GM12878 (cell line): ENCODE measurements around the gene TCF7L2. TPM values are rescaled to one million over a fixed set of nuclear protein-coding genes. Genes with fewer than 3 reads are reported as not detected.

Experiments used
- ATAC-seq: fragments of 200-7000 bp; cut with Tn5 transposase; 3 replicates; pipeline ENCODE4 v1.9.1; 2020; ENCODE audit warnings: mild to moderate bottlenecking, moderate library complexity
- BruUV-seq: library from RNA; stranded (reverse); fragments of 400-500 nt; replicated peaks from 2 replicates; lab custom pipeline; 2021; lab: Mats Ljungman, UMichigan
- CTCF ChIA-PET: fragments of 300-600 bp; sonication (Branson Sonifier 250); formaldehyde crosslinking; extraction: SDS; loops from one replicate; lab custom pipeline; 2021; ENCODE audit warnings: inconsistent platforms; lab: Yijun Ruan, JAX
- POLR2A ChIA-PET: fragments of 350-600 bp; formaldehyde crosslinking; extraction: SDS; loops from one replicate; lab custom pipeline; 2021; ENCODE audit warnings: inconsistent platforms; lab: Charles Lee
- RAD21 ChIA-PET: fragments of 300-600 bp; sonication (Branson Sonifier 250); formaldehyde crosslinking; loops from one replicate; lab custom pipeline; 2023; ENCODE audit warnings: antibody characterized with exemption; ENCODE audit not compliant: unreplicated experiment; lab: Charles Lee
- SMC1A ChIA-PET: fragments of 300-600 bp; sonication (Branson Sonifier 250); formaldehyde crosslinking; loops from one replicate; lab custom pipeline; 2023; ENCODE audit not compliant: unreplicated experiment, uncharacterized antibody; lab: Charles Lee
- DNase-seq: peaks from one replicate; pipeline ENCODE4 v3.0.0-alpha.2; 2011; ENCODE audit warnings: low read depth, low spot score
- FAIRE-seq: peaks from 3 replicates; lab custom pipeline; 2011; peaks lifted over from hg19 to GRCh38; lab: Jason Lieb, UNC
- H2AFZ ChIP-seq: 2 replicates; pipeline ENCODE4 v1.6.0; 2011; ENCODE audit warnings: low read depth, low read length, control low read depth; ENCODE audit not compliant: control insufficient read depth
- H3K27ac ChIP-seq: 2 replicates; pipeline ENCODE4 v1.5.1; 2011; ENCODE audit warnings: control low read depth; ENCODE audit not compliant: control insufficient read depth, insufficient read depth
- H3K27me3 ChIP-seq, 2 experiments: replicated peaks in 1 of 2; 2 replicates each; pipeline versions ENCODE4 v1.6.0 to v1.6.1; 2011; ENCODE audit warnings: low read length in 1 of 2; ENCODE audit not compliant: control insufficient read depth in 2 of 2, insufficient read depth in 2 of 2
- H3K36me3 ChIP-seq, 2 experiments: 2 replicates each; pipeline ENCODE4 v1.5.1; 2011; ENCODE audit warnings: low read length in 1 of 2; ENCODE audit not compliant: control insufficient read depth in 2 of 2, insufficient read depth in 2 of 2
- H3K4me1 ChIP-seq: 2 replicates; pipeline ENCODE4 v1.6.1; 2011; ENCODE audit warnings: mild to moderate bottlenecking, low read length, moderate library complexity, mixed read lengths; ENCODE audit not compliant: control insufficient read depth, insufficient read depth
- H3K4me2 ChIP-seq: 2 replicates; pipeline ENCODE4 v1.6.0; 2011; ENCODE audit warnings: control low read depth; ENCODE audit not compliant: control insufficient read depth, insufficient read depth
- H3K4me3 ChIP-seq: fragments of 200-600 bp; sonication (generic); 2 replicates; pipeline ENCODE4 v1.5.1; 2016
- H3K79me2 ChIP-seq: 2 replicates; pipeline ENCODE4 v1.6.0; 2011; ENCODE audit warnings: low read length; ENCODE audit not compliant: control insufficient read depth, insufficient read depth
- H3K9ac ChIP-seq: 2 replicates; pipeline ENCODE4 v1.8.0; 2011; ENCODE audit warnings: low read length, control low read depth, mixed read lengths; ENCODE audit not compliant: control insufficient read depth, insufficient read depth
- H3K9me3 ChIP-seq: replicated peaks from 3 replicates; pipeline ENCODE4 v1.5.1; 2011; ENCODE audit warnings: mild to moderate bottlenecking, low read length; ENCODE audit not compliant: control insufficient read depth, insufficient read depth
- H4K20me1 ChIP-seq: 2 replicates; pipeline ENCODE4 v1.6.0; 2011; ENCODE audit not compliant: control insufficient read depth, insufficient read depth
- E2F8 ChIP-seq: fragments of 450-650 bp; IDR thresholded peaks from 2 replicates; pipeline ENCODE4 v1.6.1; 2018; ENCODE audit warnings: mild to moderate bottlenecking, low read depth, moderate library complexity; ENCODE audit not compliant: partially characterized antibody
- HDAC6 ChIP-seq: fragments of 200-600 bp; sonication (generic); IDR thresholded peaks from one replicate; pipeline ENCODE4 v1.8.0; 2017; ENCODE audit warnings: antibody characterized with exemption; ENCODE audit not compliant: unreplicated experiment
- MEF2B ChIP-seq: fragments of 450-650 bp; IDR thresholded peaks from 2 replicates; pipeline ENCODE4 v1.6.1; 2018; ENCODE audit warnings: mild to moderate bottlenecking, moderate library complexity; ENCODE audit not compliant: partially characterized antibody, poor library complexity, severe bottlenecking
- NFIC ChIP-seq: IDR thresholded peaks from 2 replicates; pipeline ENCODE4 v1.6.1; 2012; ENCODE audit warnings: low read depth, mild to moderate bottlenecking, inconsistent platforms, low read length, moderate library complexity
- POLR2A ChIP-seq: IDR thresholded peaks from 2 replicates; pipeline ENCODE4 v1.6.1; 2011; ENCODE audit warnings: low read depth, mild to moderate bottlenecking, low read length
- YBX1 ChIP-seq: fragments of 450-650 bp; IDR thresholded peaks from 2 replicates; pipeline ENCODE4 v1.6.1; 2016; ENCODE audit warnings: antibody characterized with exemption
- ZBTB33 ChIP-seq: fragments of 450-650 bp; IDR thresholded peaks from 2 replicates; pipeline ENCODE4 v1.6.1; 2017; ENCODE audit warnings: mild to moderate bottlenecking
- ZNF687 ChIP-seq: fragments of 450-650 bp; IDR thresholded peaks from 2 replicates; pipeline ENCODE4 v1.6.1; 2017; ENCODE audit warnings: mild to moderate bottlenecking, moderate library complexity
- WGBS: methylation state at CpG from one replicate; pipeline ENCODE4 v1.1.6; 2016; ENCODE audit warnings: low lambda C conversion rate; ENCODE audit not compliant: insufficient replicate concordance, insufficient coverage; ENCODE audit errors: missing lambda C conversion rate; 5-methylcytosine and 5-hydroxymethylcytosine counted together
- in situ Hi-C: fragments of 300-500 bp; cut with MboI; formaldehyde crosslinking; loops from 9 replicates; pipeline ENCODE4 v1.14.3; 2018; ENCODE audit warnings: mixed read lengths
- intact Hi-C: fragments of 100-400 bp; cut with micrococcal nuclease; formaldehyde crosslinking; loops from one replicate; pipeline ENCODE4 v1.14.2; 2022; ENCODE audit not compliant: unreplicated experiment
- polyA plus RNA-seq, 11 experiments: library from polyadenylated mRNA; depleted of rRNA in 4 of 11; unstranded in 6 of 11; stranded (reverse) in 5 of 11; fragments of >200 nt; fragmentation: Nextera tagmentation in 4 of 11; fragmentation: Illumina TruSeq in 1 of 11; extraction: Ambion mirVana in 4 of 11; extraction: Trizol in 1 of 11; gene quantifications; 1 replicate in 1 of 11; 2 replicates in 10 of 11; pipeline versions ENCODE4 v1.2.1 to v1.2.3, GENCODE V29; 2011 to 2016; ENCODE audit warnings: inconsistent platforms in 2 of 11, missing spikeins in 2 of 11, low read depth in 1 of 11
- total RNA-seq, 4 experiments: library from RNA; depleted of rRNA in 3 of 4; stranded (reverse); fragments of >200 nt in 3 of 4; fragmentation: Illumina TruSeq in 1 of 4; extraction: Trizol in 1 of 4; gene quantifications; 2 replicates each; pipeline versions ENCODE4 v1.2.1 to v1.2.3, GENCODE V29; 2013 to 2021

TCF7L2 gene
- total and polyA plus RNA-seq, 10 of the 15 experiments (the other 5 are each of a cell fraction or from before 2014, with no cell fraction given), result 0.02 to 1.1 (median 0.35) TPM; not detected in 4

GRCh38 chr10:113161066-113161465, 211.0 kb downstream of the TCF7L2 start:
- SMC1A ChIA-PET, result interaction anchor here (1.2 kb wide), 1 partner anchor 12 kb away, joined by 3 read pairs; no protein-coding TSS in a partner anchor
- intact Hi-C loops, result no loop called here
- DNase-seq (no peak), FAIRE-seq (no peak), ATAC-seq (no peak)
- no peak overlapping the region for H2AFZ ChIP-seq
- TF ChIP-seq E2F8, result no peak
- no peak for TF ChIP-seq ZNF687
- no peak for TF ChIP-seq MEF2B
- no peak for TF ChIP-seq ZBTB33
- TF ChIP-seq HDAC6, result no peak
- no peak for TF ChIP-seq YBX1
- no peak for TF ChIP-seq POLR2A
- no peak for TF ChIP-seq NFIC
- in situ Hi-C loops, result no loop called here
- no peaks in the 10 kb centered on the region; a peak in 1 of 4 replicates for H3K27me3 ChIP-seq
- no peaks in the 10 kb centered on the region for H3K4me1 ChIP-seq
- H3K27ac ChIP-seq, result no peak overlapping the region
- H3K4me2 ChIP-seq, result no peak overlapping the region
- CTCF ChIA-PET, result no interaction called here
- no peak overlapping the region for H3K4me3 ChIP-seq
- WGBS, result 30% methylated on average over 6 of the region's 6 CpGs
- no peaks in the 10 kb centered on the region for H3K36me3 ChIP-seq
- POLR2A ChIA-PET, result no interaction called here
- H3K9ac ChIP-seq, result no peak overlapping the region
- no peaks in the 10 kb centered on the region for H4K20me1 ChIP-seq
- BruUV-seq, result no TSS peak
- no peaks in the 10 kb centered on the region for H3K79me2 ChIP-seq
- RAD21 ChIA-PET, result no interaction called here
- H3K9me3 ChIP-seq, result no peaks in the 10 kb centered on the region
